DMS53 treated with DMSO at 0.1 percent for 48 hours (cell line): Measurements from ENCODE around the gene ZC2HC1C.

Source experiments
- DNase-seq: peaks from one replicate; lab custom pipeline; 2025; ENCODE audit not compliant: unreplicated experiment; lab: John Stamatoyannopoulos, UW

ZC2HC1C gene, protein sequence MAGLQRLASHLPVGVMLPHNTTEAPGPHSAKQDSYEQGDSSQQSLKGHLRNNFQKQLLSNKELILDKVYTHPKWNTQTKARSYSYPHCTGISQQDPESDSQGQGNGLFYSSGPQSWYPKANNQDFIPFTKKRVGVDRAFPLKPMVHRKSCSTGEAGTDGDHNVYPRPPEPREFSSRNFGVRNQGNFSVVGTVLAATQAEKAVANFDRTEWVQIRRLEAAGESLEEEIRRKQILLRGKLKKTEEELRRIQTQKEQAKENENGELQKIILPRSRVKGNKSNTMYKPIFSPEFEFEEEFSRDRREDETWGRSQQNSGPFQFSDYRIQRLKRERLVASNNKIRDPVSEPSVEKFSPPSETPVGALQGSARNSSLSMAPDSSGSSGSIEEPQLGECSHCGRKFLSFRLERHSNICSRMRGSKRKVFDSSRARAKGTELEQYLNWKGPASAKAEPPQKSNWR

DNA sequence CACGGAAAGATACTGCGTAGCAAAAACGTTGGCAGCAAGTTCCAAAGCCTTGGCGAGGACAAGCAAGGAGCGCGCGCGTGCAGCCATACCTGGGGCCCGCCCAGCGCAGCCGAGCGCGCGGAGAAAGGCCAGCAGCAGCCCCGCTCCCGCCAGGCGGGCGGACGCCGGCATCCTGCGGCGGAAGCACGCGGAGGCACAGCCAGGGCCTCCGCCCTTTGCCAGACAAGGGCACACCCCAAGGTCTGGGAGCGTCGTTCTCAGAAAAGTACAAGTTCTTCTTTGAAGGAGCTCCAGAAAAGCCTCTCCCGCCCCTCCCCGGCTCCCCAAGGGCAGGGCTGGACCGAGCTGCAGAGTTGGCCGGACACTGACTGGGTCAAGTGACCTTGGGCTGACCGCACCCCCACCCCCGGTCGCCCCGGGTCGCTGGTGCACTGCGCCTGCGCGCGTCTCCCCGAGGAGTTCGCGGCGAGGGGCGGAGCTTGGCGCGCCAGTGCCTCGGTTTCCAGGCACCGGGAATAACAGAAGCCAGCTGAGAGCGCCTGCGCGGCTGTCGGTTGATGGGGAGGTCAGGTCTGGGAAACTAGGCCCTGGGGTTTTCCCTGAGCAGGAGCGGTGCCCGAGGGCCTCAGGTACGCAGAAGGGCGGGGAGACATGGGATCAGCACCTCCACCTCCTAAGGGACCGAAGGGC is at the start of gene ZC2HC1C:
Gene ZC2HC1C, plus strand, starts transcription at position 521 of the 690 bp plus-strand sequence. CDS start 933 bp downstream, outside the sequence.
- DNase-seq = peak; percentile 76

DNA sequence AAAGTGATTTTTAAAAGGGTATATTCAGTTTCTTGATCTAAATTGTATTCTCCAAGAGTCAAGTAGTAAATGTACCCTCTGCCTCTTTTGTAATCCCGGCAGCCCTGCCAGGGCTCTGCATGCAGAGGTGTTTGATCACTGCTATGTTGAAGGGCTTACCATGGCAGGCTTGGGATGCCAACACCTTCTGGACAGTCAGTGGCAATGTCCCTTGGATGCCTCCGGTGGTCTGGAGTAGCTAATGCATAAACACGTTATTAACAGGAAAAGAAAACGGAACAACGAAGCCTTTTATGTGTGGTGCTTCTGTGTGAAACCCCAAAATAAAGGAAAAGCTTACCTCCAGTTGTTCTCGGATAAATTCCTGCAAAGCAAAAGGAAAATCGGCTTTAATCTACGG is 46.8 kb upstream of the ZC2HC1C start:
- no peak for DNase-seq

DNA sequence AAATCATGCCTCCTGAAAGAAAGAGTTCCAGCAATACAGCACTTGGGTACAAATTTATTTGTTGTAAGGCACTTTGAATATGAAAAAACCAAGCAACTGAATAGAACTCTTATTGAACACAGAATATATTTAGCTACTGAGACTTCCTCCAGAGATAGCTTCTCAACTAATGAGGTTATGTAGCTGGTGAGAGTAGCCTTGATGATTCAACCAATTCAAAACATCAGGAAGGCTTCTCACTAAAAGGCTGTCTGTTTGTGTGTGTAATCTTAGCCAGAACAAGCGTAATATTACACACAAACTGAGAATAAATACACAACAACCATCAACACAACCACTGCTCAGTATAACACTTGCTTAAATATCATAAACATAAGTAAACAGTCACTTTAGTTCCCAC is 46.3 kb upstream of the ZC2HC1C start:
- DNase-seq = no peak

DNA sequence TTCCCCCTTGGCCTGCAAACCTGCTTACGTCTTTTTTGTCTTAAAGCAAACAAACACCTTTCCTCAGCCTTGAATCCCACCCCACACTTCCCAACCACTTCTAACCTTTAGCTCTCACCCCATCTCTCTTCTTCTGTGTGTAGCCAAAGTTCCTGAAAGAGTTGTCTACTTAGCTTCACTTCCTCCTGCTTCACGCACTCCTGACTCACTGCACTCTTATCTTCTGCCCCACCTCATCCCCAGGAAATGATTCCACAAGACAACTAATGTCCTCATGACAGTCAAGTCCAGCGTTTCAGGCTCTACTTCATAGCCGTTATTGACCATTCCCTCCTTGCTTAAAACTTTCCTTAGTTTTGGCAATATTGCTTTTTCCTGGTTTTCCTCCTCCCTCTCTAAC is 44.4 kb upstream of the ZC2HC1C start:
- DNase-seq = no peak

DNA sequence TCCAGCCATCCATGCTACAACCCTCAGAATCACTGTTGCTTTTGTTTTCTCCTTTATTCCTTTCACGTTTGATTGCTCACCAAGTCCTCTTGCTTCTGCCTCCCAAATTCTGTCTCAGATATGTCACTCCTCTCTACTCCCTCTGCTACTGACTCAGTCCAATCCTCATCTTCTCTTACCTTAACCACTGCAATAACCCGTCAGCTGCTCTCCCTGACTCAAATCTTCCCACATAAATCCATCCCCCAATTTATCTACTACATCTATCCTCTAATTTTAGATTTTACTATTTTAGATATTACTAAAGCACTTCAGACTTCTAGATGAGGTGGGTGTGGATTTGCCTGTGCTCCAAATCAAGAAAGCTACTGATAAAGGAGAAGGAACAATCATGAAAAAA is 43.6 kb upstream of the ZC2HC1C start:
- no peak for DNase-seq

DNA sequence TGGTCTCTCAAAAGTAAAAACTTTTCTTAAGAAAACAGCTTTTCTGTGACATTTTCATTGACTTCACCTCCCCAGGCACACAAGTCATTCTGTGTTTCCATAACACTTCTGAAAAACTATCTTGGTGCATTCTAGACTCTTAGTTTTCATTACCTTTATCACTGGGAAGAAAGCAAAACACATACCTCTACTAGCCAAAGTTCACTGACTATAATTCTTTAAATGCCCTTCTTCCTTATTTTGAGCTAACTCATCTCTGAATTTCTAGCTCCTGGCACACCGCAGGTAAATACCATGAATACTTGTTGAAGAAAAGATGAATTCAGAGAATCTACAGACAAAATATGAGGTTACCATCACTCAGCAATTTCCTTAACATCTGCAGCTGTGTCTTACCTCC is 39.3 kb upstream of the ZC2HC1C start:
- no peak for DNase-seq

DNA sequence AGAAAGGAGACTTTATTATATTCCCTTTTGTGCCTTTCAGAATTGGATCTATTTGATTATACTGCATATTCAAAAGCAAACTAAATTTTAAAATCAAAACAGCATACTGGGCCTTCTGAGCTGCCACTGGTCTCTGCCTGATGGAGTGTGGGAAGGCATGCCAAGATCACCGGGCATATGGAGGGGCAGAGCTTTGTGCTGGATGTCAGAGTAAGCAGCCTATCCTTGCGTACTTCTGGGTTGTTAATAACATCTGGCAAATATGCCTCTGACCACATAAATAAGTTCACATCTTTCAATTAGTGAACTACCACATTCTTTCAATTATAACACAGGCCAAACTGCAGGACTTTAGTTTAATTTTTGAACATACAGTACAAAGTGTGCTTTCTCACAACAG is 36.5 kb upstream of the ZC2HC1C start:
- DNase-seq = no peak

DNA sequence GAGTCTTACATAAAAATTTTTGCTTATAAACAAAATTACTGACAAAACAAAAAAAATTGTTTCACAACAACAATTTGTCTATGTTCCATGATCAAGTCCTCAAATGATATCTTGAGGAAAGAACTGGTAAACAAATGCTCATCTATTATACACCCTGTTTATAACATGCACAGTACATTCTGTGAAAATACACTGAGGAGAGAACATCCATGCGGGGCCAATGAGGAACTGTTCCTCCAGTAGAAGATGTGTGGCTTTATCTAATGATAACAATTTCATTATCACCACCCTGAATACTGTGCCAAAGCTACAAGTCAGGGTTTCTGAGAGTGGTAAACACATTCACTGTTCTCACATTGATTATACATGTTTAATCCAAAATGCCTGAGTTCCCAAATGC is 28.9 kb upstream of the ZC2HC1C start:
- no peak for DNase-seq

DNA sequence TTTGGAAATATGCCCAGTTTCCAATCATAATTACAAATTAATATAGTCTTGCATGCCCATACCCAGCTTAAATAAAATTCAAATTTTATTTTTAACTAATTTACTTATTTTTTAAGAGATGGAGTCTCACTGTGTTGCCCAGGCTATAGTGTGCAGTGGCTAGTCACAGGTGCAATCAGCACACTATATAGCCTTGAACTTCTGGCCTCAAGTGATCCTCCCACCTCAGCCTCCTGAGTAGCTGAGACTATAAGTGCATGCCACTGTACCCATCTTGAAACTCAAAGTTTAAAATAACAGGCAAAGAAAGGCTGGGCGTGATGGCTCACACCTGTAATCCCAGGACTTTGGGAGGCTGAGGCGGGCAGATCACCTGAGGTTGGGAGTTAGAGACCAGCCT is 28.5 kb upstream of the ZC2HC1C start:
- DNase-seq = no peak

DNA sequence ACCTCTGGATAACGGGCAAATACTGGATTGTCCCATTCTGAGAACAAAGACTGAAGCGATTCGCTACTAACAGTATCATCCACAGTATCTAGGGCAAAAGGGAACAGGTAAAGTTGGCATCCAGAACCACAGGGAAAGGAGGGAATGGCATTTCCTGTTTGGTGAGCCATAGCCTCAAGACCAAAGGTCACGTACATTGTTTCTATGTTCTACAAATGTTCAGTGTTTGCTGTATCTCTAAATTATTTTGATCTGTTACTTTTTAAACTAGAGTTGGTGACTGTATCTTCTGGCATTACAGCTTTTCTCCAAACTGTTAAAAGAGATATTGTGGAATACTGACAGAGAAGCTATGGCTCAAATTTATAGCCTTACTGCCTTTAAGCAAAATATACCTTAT is 27.8 kb upstream of the ZC2HC1C start:
- DNase-seq = no peak

DNA sequence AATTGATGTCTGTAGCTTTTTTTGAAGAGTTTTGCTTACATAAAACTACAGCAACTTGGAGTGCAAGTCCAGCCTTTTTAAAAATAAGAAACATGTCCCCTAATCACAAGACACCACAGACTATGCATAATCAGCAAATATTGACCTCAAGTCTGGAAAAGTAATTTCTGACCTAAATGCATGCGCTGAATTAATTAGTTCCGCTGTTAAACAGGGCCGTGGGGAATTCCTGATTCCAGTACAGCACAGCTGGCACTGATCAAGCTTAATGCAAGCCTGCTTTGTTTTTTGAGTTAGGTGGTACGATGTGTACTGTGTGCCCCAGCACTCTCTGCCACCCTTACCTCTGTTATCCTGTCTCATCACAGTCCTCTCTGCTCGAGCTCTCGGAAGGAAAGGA is 27.4 kb upstream of the ZC2HC1C start:
- DNase-seq = no peak

DNA sequence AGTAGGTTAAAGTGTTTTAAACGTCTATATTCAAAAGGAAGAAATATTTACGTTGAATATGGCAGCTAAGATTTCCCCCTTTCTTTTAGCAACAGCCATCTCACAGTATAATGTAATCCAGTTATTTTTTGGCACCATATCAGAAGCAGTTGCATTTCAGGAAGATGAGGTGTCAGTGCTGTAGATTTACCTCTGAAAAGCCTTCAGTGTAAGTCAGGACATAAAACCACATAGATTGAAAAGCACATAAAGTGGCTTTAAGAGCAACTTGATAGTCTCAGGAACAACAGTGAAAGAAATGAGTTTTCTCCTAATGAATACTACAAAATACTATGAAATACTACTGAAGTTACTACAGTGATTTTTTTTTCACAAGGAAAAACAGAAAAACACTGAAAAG is 25.1 kb upstream of the ZC2HC1C start:
- no peak for DNase-seq

DNA sequence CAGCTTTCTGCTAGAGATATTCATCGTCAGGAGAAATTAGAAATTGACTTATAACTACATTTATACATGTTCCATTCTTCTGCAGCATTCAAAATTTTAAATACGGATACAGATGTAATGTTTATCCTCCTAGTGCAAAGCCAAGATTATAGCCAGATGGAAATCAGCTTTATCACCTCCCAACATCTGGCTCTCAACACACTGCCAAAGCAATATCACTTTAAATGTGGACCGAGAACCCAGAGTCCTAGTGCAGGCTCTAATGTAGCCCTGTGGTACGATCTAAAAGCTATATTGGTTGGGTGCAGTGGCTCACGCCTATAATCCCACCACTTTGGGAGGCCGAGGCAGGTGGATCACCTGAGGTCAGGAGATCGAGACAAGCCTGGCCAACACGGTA is 24.7 kb upstream of the ZC2HC1C start:
- no peak for DNase-seq

DNA sequence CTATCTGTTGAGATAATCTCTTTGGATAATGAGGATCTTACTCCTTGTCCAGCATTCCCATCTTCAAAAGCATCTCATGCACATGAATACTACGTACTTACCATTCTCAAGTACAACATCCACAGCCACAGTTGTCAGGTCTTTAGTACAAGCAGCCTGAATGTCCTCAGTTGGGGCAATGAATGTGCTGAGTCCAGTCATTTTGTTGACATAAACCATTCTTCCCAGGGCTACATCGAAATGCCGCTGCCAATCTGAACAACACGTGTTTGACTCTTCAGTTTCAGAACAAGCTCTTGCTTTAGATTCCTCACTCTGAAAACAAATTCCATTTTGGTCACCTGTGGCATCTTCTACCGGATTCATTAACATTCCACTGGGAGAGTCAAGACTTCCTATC is 23.2 kb upstream of the ZC2HC1C start:
- DNase-seq = no peak

DNA sequence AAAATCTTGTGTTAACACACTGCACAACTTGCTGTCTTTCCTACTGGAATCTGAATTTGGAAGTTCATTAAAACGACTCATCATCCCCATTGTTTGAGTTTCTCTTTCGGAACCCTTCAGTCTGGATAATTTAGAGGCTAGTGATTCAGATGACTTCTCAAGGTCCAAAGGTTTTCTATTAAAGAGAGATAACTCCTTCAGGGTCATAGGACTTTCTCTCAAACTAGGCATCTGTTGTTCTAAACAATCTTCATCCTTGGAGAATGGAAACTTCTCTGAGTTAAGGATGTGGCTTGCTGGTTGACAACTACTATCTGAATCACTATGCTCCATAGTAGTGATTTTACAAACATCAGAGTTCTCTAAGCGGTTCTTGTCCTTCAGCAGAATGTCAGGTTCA is 22.5 kb upstream of the ZC2HC1C start:
- no peak for DNase-seq

DNA sequence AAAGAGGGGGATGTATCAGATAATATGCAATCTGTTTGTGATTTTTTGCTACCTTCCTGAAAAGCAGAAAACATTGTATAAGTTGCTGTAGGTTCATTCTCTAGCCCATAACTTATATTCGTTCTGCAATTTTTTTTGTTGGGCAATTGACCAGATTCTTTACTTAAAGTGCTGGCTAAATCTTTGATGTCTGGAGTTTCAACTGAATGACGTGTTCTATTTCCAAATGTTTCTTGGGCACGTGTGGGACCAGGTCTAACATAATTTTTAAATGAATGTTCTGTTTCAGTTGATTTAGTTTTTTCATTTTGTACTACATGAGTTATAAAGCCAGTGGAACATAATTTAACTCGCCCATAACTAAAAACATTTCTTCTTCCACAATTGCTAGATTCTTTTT is 21.9 kb upstream of the ZC2HC1C start:
- DNase-seq = no peak

DNA sequence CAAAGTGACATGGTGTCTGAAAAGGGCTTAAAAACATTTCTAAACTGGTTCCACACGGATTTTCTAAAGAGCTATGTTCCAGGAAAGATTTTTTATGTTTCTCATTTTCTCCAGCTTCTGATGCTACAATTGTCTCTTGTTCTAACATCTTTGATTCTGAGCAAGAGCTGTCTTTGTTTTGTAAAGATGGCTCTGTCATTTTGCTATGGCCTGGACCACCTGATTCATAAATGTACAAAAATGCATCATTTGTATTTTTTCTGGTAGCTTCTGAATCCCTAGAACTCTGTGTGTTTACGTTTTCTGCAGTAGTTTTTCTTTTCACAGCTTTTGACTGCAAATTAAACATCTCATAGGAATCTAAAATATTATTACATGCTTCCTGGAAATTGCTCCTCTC is 21.3 kb upstream of the ZC2HC1C start:
- no peak for DNase-seq

DNA sequence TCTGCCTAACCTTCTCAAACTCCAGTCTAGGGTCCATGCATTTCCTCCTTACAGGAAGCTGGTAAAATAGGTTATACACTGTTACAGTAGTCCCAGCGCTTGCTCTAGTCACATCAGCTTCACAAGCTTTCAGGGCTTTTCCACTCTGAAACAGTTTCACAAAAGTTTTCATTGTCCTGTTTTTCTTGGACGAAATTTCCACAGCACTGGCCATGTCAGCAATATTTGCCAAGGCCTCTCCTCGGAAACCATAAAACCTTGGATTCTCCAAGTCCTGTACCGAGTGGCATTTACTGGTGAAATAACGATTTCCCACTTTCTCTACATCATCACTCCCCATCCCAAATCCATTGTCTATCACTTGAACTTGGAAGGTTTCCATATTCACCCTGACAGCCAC is 20.3 kb upstream of the ZC2HC1C start:
- no peak for DNase-seq

DNA sequence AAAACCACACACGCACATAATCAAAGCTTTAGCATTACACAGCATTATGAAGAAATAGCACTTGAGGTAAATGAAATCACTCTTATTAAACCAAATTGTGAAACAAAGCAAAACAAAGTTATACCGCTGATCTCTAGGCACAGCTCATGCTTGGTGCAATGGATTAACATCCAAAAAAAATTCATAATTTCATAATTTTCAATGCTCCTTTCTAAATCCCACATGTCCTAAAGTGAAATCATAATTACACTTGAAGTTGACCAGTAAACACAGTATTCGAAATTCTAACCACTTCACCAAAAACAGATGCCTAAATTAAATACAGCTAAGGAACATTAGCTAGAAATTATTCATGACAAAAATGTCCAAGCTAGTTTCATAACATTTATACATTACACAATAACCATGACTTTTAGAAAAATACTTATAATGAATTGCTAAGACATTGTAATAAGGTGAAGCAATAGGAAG is 19.7 kb upstream of the ZC2HC1C start:
- DNase-seq = no peak

DNA sequence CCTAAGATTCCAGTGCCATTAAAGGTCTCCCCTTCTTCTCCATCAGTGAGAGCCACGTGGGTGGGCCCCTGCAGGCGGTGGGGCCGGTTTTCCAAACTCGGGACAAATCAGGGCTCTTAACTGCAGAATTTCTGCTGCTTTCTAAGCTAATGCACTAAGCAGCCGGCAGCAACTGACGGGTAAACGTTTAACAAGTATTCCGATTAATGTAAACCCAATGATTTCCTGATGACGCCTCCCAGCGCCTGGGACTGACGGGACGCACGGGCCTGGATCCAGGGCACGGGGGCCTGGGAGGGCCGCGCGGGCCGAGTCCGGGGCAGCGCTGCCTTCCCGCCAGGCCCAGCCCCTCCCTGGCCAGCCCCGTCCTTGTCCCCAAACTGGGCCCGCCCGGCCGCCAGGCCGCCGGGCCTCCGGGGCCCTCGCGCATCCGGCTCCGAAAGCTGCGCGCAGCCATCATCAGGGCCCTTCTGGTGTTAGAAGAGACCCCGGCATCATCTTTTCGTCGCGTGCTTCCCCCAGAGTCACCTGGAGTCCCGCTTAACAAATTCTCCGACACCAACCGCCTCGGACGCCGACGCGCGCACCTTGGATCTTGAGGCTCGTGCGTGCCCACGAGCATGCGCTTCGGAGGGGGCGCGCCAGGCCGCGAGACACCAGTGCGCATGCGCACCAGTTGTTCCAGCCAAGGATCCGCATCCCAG is 18.4 kb upstream of the ZC2HC1C start, which contains the start of gene MLH3:
Gene MLH3, minus strand, starts transcription at position 616 of the 704 bp plus-strand sequence. CDS start 1,812 bp downstream, outside the sequence.
- peak; percentile 55 for DNase-seq

DNA sequence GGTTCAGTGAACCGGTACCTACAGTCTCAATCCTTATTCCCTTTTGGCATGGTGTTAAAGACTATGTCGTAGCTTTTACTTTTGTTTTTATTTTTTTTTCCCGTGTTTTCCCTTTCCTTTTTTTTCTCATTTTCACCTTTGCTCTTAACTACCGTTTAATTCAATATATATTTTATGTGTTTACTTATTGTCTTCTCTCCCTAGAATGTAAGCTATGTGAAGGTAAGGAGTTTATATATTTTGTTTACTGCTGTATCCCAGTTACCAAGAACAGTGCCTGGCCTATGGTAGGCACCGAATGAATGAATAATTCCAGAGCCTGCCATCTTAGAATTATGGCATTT is 17.9 kb upstream of the ZC2HC1C start:
- DNase-seq = no peak
